Prostate gland (tissue), 2 donors: ENCODE data around the gene ZFAND2A.

Experiments used
- POLR2AphosphoS5 ChIP-seq: sonication (generic); formaldehyde crosslinking; IDR thresholded peaks from one replicate; pipeline ENCODE4 v1.6.1; 2017; ENCODE audit warnings: antibody characterized with exemption
- TF ChIP-seq, protein P1 (sequence below), 4 experiments: fragments of 200-600 bp in 2 of 4; fragments of 450-650 bp in 2 of 4; sonication (generic) in 2 of 4; IDR thresholded peaks; 1 replicate in 3 of 4; 2 replicates in 1 of 4; pipeline ENCODE4 v1.5.1; 2016 to 2019; ENCODE audit warnings: antibody characterized with exemption in 4 of 4, mild to moderate bottlenecking in 2 of 4, moderate library complexity in 2 of 4

DNA sequence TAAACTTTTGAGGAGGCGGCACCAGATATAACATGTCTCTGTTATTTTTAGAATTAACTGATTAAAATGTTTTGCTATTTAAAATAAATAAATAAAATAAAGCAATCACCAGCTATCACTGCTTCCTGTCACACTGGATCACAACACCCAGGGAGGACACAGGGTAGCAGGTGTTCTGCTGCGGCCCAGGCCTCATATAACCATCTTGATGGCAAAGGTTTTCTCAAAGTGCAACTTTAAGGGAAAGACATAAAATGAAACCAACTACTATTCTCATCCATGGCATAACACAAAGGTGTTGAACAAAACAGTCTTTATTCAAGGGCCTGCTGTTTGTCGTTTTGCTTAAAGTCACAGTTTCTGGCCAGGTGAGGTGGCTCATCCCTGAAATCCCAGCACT, 48.8 kb downstream of the ZFAND2A start:
- TF ChIP-seq, protein P1, sequence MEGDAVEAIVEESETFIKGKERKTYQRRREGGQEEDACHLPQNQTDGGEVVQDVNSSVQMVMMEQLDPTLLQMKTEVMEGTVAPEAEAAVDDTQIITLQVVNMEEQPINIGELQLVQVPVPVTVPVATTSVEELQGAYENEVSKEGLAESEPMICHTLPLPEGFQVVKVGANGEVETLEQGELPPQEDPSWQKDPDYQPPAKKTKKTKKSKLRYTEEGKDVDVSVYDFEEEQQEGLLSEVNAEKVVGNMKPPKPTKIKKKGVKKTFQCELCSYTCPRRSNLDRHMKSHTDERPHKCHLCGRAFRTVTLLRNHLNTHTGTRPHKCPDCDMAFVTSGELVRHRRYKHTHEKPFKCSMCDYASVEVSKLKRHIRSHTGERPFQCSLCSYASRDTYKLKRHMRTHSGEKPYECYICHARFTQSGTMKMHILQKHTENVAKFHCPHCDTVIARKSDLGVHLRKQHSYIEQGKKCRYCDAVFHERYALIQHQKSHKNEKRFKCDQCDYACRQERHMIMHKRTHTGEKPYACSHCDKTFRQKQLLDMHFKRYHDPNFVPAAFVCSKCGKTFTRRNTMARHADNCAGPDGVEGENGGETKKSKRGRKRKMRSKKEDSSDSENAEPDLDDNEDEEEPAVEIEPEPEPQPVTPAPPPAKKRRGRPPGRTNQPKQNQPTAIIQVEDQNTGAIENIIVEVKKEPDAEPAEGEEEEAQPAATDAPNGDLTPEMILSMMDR (IDR thresholded peaks at IDR 0.05), result no peak
- no peak for TF ChIP-seq POLR2AphosphoS5
